ENCODE measurements around the gene MYH15.

Gene MYH15

GRCh38 chr3:108468577-108468976, 41.8 kb downstream of the MYH15 start:
- no peak for DNase-seq

GRCh38 chr3:108462899-108463298, 47.5 kb downstream of the MYH15 start:
- DNase-seq, result no peak

GRCh38 chr3:108461661-108462111, 48.7 kb downstream of the MYH15 start:
- DNase-seq, result no peak

- DNase-seq, result no peak
Measured at GRCh38 chr3:108459225-108459624, 51.2 kb downstream of the MYH15 start.

GRCh38 chr3:108455212-108455705, 55.1 kb downstream of the MYH15 start:
- DNase-seq, result no peak

GRCh38 chr3:108453565-108453964, 56.8 kb downstream of the MYH15 start:
- DNase-seq, result no peak

GRCh38 chr3:108450444-108450843, 60.0 kb downstream of the MYH15 start:
- no peak for DNase-seq

GRCh38 chr3:108448593-108448992, 61.8 kb downstream of the MYH15 start:
- DNase-seq, result no peak

GRCh38 chr3:108447096-108447847, 63.1 kb downstream of the MYH15 start:
- no peak for DNase-seq

GRCh38 chr3:108442281-108442680, 68.1 kb downstream of the MYH15 start:
- no peak for DNase-seq

GRCh38 chr3:108441518-108441917, 68.9 kb downstream of the MYH15 start:
- no peak for DNase-seq

GRCh38 chr3:108441071-108441507, 69.3 kb downstream of the MYH15 start:
- DNase-seq, result no peak

- no peak for DNase-seq
Measured at GRCh38 chr3:108438542-108438941, 71.9 kb downstream of the MYH15 start.

- no peak for DNase-seq
Measured at GRCh38 chr3:108437439-108437838, 73.0 kb downstream of the MYH15 start.

- DNase-seq, result no peak
Measured at GRCh38 chr3:108433928-108434327, 76.5 kb downstream of the MYH15 start.

- no peak for DNase-seq
Measured at GRCh38 chr3:108432431-108432830, 78.0 kb downstream of the MYH15 start.

GRCh38 chr3:108430540-108430939, 79.9 kb downstream of the MYH15 start:
- no peak for DNase-seq

GRCh38 chr3:108428586-108428985, 81.8 kb downstream of the MYH15 start:
- no peak for DNase-seq

- DNase-seq, result no peak
Measured at GRCh38 chr3:108420926-108421325, 89.5 kb downstream of the MYH15 start.

GRCh38 chr3:108416111-108416869, 94.1 kb downstream of the MYH15 start:
- DNase-seq, result no peak

GRCh38 chr3:108415661-108416060, 94.7 kb downstream of the MYH15 start:
- DNase-seq, result no peak

- no peak for DNase-seq
Measured at GRCh38 chr3:108414007-108414406, 96.4 kb downstream of the MYH15 start.

GRCh38 chr3:108412121-108412750, 98.2 kb downstream of the MYH15 start:
- no peak for DNase-seq
